ENCODE results near the gene EPHB3. TPM values are rescaled to one million over a fixed set of nuclear protein-coding genes. Genes with fewer than 3 reads are reported as not detected.

EPHB3 gene
- total and polyA plus RNA-seq, 2 of the 4 experiments (the other 2 are of a cell fraction), result 0.72 to 2.9 TPM

GRCh38 chr3:184597829-184598573, 36.4 kb downstream of the EPHB3 start:
- Histone ChIP-seq H4K20me1 (ENCODE audit: insufficient read depth, low read length) (no peaks in the 10 kb centered on the region), H4K91ac (ENCODE audit: insufficient read depth, low read depth, low read length) (no peak overlapping the region), H3K18ac (ENCODE audit: low read depth, low read length) (no peak overlapping the region), H3K27me3 (ENCODE audit: control insufficient read depth, insufficient read depth, low read length) (peaks cover 24% of the 10 kb centered on the region), H2BK15ac (ENCODE audit: low read depth, low read length) (no peak overlapping the region), H3K23ac (ENCODE audit: low read depth, low read length) (no peak overlapping the region), H2BK5ac (ENCODE audit: low read depth, low read length, poor library complexity, severe bottlenecking) (no peak overlapping the region), H3K27ac (ENCODE audit: insufficient read depth, low read length) (no peak overlapping the region), H3K14ac (replicated peaks; ENCODE audit: low read depth, low read length) (no peak overlapping the region), H3K9ac (ENCODE audit: low read depth, low read length) (no peak overlapping the region), H2BK120ac (ENCODE audit: low read depth, low read length) (no peak overlapping the region), H2AFZ (replicated peaks; ENCODE audit: low read length, poor library complexity) (no peak overlapping the region), H2AK9ac (replicated peaks; ENCODE audit: low read depth, low read length, poor library complexity) (no peak overlapping the region), H3K79me1 (ENCODE audit: low read depth in 1 of 2, low read length in 2 of 2) (no peaks in the 10 kb centered on the region), H2AK5ac (ENCODE audit: low read depth, low read length) (no peak overlapping the region), H4K5ac (ENCODE audit: low read depth, low read length) (no peak overlapping the region), H3K4me2 (ENCODE audit: low read depth, low read length) (no peak overlapping the region), H3K4me3 (ENCODE audit: insufficient read depth, low read depth, low read length) (no peak overlapping the region), H2BK20ac (ENCODE audit: low read depth, low read length) (no peak overlapping the region), H4K8ac (ENCODE audit: low read depth in 2 of 2, low read length in 2 of 2) (no peak overlapping the region), H3K36me3 (ENCODE audit: control insufficient read depth, insufficient read depth, low read length) (no peaks in the 10 kb centered on the region), H3K9me1 (ENCODE audit: insufficient read depth, low read length) (no peaks in the 10 kb centered on the region), H3K4ac (ENCODE audit: low read depth, low read length) (no peak overlapping the region), H3K9me3 (ENCODE audit: control insufficient read depth, insufficient read depth, low read length) (no peaks in the 10 kb centered on the region), H3K4me1 (ENCODE audit: control insufficient read depth, insufficient read depth, low read length) (peaks cover 6% of the 10 kb centered on the region; the same call in 1 of the 2 replicates), H3K56ac (ENCODE audit: extremely low read depth, insufficient read depth, low read length) (no peak overlapping the region)
- no peak for ATAC-seq (ENCODE audit: low read depth)
- BruUV-seq (replicated peaks), result no TSS peak
- ChIA-PET CTCF (no interaction called here), POLR2A (ENCODE audit: unreplicated experiment) (no interaction called here)
- intact Hi-C loops (cut with micrococcal nuclease) (no loop called here), dilution Hi-C loops (cut with HindIII; ENCODE audit: low sequenced_read_pairs, unreplicated experiment) (no loop called here), in situ Hi-C loops (cut with MboI; ENCODE audit: low sequenced_read_pairs) (no loop called here)
- 91% methylated on average over 6 of the region's 20 CpGs; no CpG with 5 or more reads in 1 of the 2 experiments for WGBS, 2 experiments (ENCODE audit: extremely low coverage in 2 of 2, insufficient read length in 1 of 2)
- no peak for DNase-seq
- TF ChIP-seq RCOR1 (IDR thresholded peaks at IDR 0.05; ENCODE audit: insufficient replicate concordance, low read length) (no peak), FOS (IDR thresholded peaks at IDR 0.05; ENCODE audit: low read depth, low read length) (no peak), MAZ (IDR thresholded peaks at IDR 0.05; ENCODE audit: borderline replicate concordance, low read depth, low read length) (no peak), BHLHE40 (IDR thresholded peaks at IDR 0.05; ENCODE audit: low read depth, low read length) (no peak), USF2 (IDR thresholded peaks at IDR 0.05; ENCODE audit: low read depth, low read length) (no peak), RFX5 (IDR thresholded peaks at IDR 0.05; ENCODE audit: low read depth, low read length) (no peak), CEBPB (IDR thresholded peaks at IDR 0.05; ENCODE audit: low read depth, low read length) (no peak), ELK1 (IDR thresholded peaks at IDR 0.05; ENCODE audit: borderline replicate concordance, low read depth, low read length) (no peak), NFE2L2 (IDR thresholded peaks at IDR 0.05; ENCODE audit: low read depth, low read length) (no peak), MXI1 (IDR thresholded peaks at IDR 0.05; ENCODE audit: borderline replicate concordance, low read depth, low read length) (no peak), SMC3 (IDR thresholded peaks at IDR 0.05; ENCODE audit: low read depth, low read length) (no peak), MAFK (IDR thresholded peaks at IDR 0.05; ENCODE audit: low read depth, low read length) (no peak), RAD21 (IDR thresholded peaks at IDR 0.05; ENCODE audit: low read length) (no peak), CTCF (conservative IDR thresholded peaks at IDR 0.05; ENCODE audit: low read depth, low read length) (no peak), CHD1 (IDR thresholded peaks at IDR 0.05; ENCODE audit: low read depth, low read length) (no peak), POLR2A (IDR thresholded peaks at IDR 0.05; ENCODE audit: low read depth, low read length) (no peak)
